Esophagus muscularis mucosa (tissue), 4 donors: ENCODE results near the gene GNA12. TPM values are rescaled to one million over a fixed set of nuclear protein-coding genes. Genes with fewer than 3 reads are reported as not detected.

Experiments
- DNase-seq: peaks from one replicate; pipeline ENCODE4 v3.0.0-alpha.2; 2017; ENCODE audit errors: extremely low spot score
- H3K27ac ChIP-seq, 4 donors: fragments of 200-600 bp; sonication (generic); replicated peaks in 1 of 4; 1 replicate in 3 of 4; 2 replicates in 1 of 4; pipeline ENCODE4 v1.5.1; 2016 to 2019; ENCODE audit warnings: mild to moderate bottlenecking in 1 of 4
- H3K27me3 ChIP-seq, 4 donors: fragments of 200-600 bp; sonication (generic); one replicate each; pipeline versions ENCODE4 v1.5.1 to v1.6.0; 2016 to 2019
- H3K36me3 ChIP-seq, 4 donors: fragments of 200-600 bp; sonication (generic); one replicate each; pipeline ENCODE4 v1.5.1; 2016 to 2019
- H3K4me1 ChIP-seq, 4 donors: fragments of 200-600 bp; sonication (generic); one replicate each; pipeline ENCODE4 v1.5.1; 2016 to 2019
- H3K4me3 ChIP-seq, 4 donors: fragments of 200-600 bp; sonication (generic); 1 replicate in 2 of 4; 2 replicates in 2 of 4; pipeline ENCODE4 v1.5.1; 2016 to 2019; ENCODE audit warnings: mild to moderate bottlenecking in 4 of 4, moderate library complexity in 1 of 4
- H3K9me3 ChIP-seq, 4 donors: fragments of 200-600 bp; sonication (generic); 1 replicate in 3 of 4; 2 replicates in 1 of 4; pipeline ENCODE4 v1.5.1; 2016 to 2019
- EP300 ChIP-seq: sonication (generic); formaldehyde crosslinking; IDR thresholded peaks from one replicate; pipeline ENCODE4 v1.6.1; 2017; ENCODE audit warnings: antibody characterized with exemption
- POLR2A ChIP-seq: fragments of 450-650 bp; IDR thresholded peaks from one replicate; pipeline ENCODE4 v1.6.1; 2017; ENCODE audit warnings: antibody characterized with exemption, moderate library complexity, mild to moderate bottlenecking, low read depth
- POLR2AphosphoS5 ChIP-seq, 2 donors: sonication (generic); formaldehyde crosslinking; IDR thresholded peaks; one replicate each; pipeline ENCODE4 v1.6.1; 2017; ENCODE audit warnings: antibody characterized with exemption in 2 of 2
- WGBS: methylation state at CpG from one replicate; pipeline ENCODE4 v1.1.5; 2018; 5-methylcytosine and 5-hydroxymethylcytosine counted together
- intact Hi-C: fragments of 100-400 bp; cut with DNase I; formaldehyde crosslinking; loops from one replicate; pipeline ENCODE4 v1.15.1; 2023
- total RNA-seq, 4 donors: library from RNA; depleted of rRNA; stranded (reverse); fragments of >200 nt; gene quantifications; one replicate each; pipeline versions ENCODE4 v1.1.0 to v1.2.1, GENCODE V29; 2016
- TF ChIP-seq, protein P1 (sequence below), 3 experiments: fragments of 200-600 bp in 2 of 3; fragments of 450-650 bp in 1 of 3; sonication (generic) in 2 of 3; IDR thresholded peaks; one replicate each; pipeline ENCODE4 v1.5.1; 2017 to 2019; ENCODE audit warnings: antibody characterized with exemption in 3 of 3, mild to moderate bottlenecking in 2 of 3, moderate library complexity in 1 of 3

The GNA12 gene
- total RNA-seq, 4 donors from 2014 or later, result 25.3 to 61.8 (median 38.9) TPM

DNA sequence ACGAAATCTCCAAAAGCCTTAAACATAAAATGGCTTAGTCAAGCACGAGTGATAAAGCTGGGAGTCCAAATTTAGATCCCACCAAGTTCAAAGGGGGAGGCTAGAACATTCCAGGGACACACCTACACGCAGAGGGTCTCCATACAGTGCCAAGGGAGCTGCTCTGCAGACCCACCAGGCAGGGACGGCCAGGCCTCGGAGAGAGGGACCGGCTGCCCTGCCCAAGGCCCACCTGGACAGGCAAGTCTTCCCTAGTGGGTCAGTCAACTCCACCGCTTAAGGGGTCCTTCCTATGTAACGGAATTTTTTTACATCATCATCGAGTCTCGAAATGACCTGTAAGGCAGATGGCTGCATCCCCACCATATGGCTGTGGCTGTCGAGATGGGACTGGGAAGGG lies 127.6 kb downstream of the GNA12 start:
- 92% methylated on average over 10 of the region's 11 CpGs for WGBS
- peaks cover 0 to 29% (median 12%) of the 10 kb centered on the region in 4 donors for H3K36me3 ChIP-seq
- peak overlapping the region in 1 of 4 donors; percentile 77 for H3K27ac ChIP-seq
- DNase-seq, result no peak
- H3K27me3 ChIP-seq, result no peaks in the 10 kb centered on the region
- no peak for TF ChIP-seq POLR2AphosphoS5 (IDR thresholded peaks at IDR 0.05)
- no peak for TF ChIP-seq POLR2A
- TF ChIP-seq, protein P1, sequence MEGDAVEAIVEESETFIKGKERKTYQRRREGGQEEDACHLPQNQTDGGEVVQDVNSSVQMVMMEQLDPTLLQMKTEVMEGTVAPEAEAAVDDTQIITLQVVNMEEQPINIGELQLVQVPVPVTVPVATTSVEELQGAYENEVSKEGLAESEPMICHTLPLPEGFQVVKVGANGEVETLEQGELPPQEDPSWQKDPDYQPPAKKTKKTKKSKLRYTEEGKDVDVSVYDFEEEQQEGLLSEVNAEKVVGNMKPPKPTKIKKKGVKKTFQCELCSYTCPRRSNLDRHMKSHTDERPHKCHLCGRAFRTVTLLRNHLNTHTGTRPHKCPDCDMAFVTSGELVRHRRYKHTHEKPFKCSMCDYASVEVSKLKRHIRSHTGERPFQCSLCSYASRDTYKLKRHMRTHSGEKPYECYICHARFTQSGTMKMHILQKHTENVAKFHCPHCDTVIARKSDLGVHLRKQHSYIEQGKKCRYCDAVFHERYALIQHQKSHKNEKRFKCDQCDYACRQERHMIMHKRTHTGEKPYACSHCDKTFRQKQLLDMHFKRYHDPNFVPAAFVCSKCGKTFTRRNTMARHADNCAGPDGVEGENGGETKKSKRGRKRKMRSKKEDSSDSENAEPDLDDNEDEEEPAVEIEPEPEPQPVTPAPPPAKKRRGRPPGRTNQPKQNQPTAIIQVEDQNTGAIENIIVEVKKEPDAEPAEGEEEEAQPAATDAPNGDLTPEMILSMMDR (IDR thresholded peaks at IDR 0.05), result no peak
- TF ChIP-seq EP300, result no peak
- intact Hi-C loops, result no loop called here
- no peak overlapping the region for H3K4me3 ChIP-seq
- peaks cover 26 to 35% (median 31%) of the 10 kb centered on the region in 4 donors for H3K4me1 ChIP-seq
- H3K9me3 ChIP-seq, result no peaks in the 10 kb centered on the region

DNA sequence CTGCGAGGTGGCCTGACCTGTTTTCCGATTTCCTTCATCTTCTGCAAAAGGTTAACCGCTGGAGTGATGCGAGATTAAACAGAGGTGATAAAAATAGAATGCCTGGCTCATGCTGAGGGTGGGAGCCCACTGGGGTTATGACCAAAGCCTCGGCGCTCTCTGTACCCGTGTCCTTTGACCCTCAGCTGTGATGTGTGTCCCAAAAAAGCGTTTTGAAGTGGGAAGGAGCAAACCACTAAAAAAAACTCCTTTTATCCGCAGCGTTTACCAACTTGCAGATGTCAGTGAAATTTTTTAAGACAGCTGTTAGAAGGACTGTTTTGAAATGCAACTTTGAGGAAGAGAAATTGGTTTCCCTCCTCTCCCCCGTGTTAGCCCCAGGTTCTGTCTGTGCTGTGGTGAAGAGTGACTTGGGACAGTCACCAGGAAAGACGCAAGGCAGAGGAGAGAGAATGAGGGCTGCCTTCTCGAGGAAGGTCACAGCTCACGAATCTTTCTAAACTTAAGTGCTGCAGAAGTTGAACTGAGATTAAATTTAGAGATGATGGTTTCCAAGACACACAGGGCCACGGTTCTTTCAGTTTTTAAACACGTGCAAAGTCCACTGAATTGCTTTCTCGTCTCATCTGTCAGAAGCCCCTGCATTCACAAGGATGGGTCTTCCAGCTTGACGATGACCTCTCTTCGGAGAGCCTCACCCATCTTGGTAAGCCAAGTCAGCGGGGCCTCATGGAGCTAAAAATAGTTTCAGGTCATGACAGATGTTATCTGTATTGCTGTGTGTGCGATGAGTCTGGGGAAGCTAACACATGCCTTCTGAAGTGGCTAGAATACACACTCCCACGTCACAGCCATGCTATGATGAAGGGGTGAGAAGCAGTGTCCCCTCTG lies 128.5 kb downstream of the GNA12 start:
- no peak overlapping the region for H3K4me3 ChIP-seq
- H3K9me3 ChIP-seq, result no peaks in the 10 kb centered on the region
- TF ChIP-seq POLR2AphosphoS5 (IDR thresholded peaks at IDR 0.05) (no peak), POLR2A (no peak), EP300 (no peak)
- TF ChIP-seq, protein P1 (IDR thresholded peaks at IDR 0.05), result no peak
- DNase-seq, result no peak
- WGBS, result 63% methylated on average over 21 of the region's 22 CpGs
- H3K27me3 ChIP-seq, result no peaks in the 10 kb centered on the region
- H3K27ac ChIP-seq, result no peak overlapping the region
- peaks cover 26 to 35% (median 31%) of the 10 kb centered on the region in 4 donors for H3K4me1 ChIP-seq
- H3K36me3 ChIP-seq, result peaks cover 0 to 20% (median 4%) of the 10 kb centered on the region in 4 donors
- intact Hi-C loops, result no loop called here

DNA sequence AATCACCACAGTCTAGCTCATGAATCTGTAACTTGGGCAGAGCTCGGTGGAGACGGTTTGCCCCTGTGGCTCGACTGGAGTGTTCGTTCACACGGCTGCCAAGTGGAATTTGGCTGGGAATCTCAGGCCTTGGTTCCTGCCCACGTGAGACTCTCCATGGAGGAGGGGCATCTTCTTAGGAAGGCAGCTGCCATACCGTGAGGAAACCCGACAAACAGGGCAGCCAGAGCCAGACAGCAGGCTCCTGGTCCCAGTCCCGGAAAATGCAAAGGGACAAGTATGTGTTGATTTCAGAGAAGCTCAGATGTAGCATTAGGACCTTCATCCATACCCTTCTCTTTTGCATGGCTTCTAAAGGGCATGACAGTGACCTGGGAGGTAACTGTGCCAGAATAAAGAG lies 129.5 kb downstream of the GNA12 start:
- DNase-seq, result no peak
- Histone ChIP-seq H3K9me3 (no peaks in the 10 kb centered on the region), H3K4me1 (peaks cover 30 to 38% (median 37%) of the 10 kb centered on the region in 4 donors), H3K27me3 (no peaks in the 10 kb centered on the region), H3K27ac (no peak overlapping the region), H3K36me3 (peaks cover 0 to 10% (median 0%) of the 10 kb centered on the region in 4 donors), H3K4me3 (no peak overlapping the region)
- intact Hi-C loops, result no loop called here
- WGBS, result 94% methylated on average over 5 of the region's 9 CpGs
- TF ChIP-seq, protein P1 (IDR thresholded peaks at IDR 0.05), result no peak
- TF ChIP-seq EP300, result no peak
- TF ChIP-seq POLR2AphosphoS5 (IDR thresholded peaks at IDR 0.05), result no peak
- TF ChIP-seq POLR2A, result no peak

DNA sequence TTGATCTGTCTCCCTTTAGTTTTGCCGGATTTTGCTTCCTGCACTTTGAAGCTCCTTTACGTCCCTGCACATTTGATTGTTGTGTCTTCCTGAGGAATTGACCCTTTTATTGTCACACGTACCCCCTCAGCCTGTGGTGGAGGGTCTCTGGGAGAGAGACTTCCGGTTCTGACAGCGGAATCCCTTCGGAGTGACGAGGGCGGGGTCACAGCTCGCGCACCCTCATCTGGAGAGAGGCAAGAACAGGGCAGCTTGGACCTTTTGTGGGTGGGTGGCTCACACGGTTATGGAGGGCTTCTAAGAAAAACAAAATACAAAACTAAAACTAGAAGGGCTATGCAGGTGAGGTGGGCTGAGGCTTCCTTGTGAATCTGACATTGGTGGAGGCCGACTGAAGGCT lies 130.1 kb downstream of the GNA12 start:
- Histone ChIP-seq H3K4me3 (no peak overlapping the region), H3K4me1 (peaks cover 35 to 44% (median 40%) of the 10 kb centered on the region in 4 donors), H3K36me3 (peaks cover 0 to 8% (median 0%) of the 10 kb centered on the region in 4 donors), H3K27me3 (no peaks in the 10 kb centered on the region), H3K27ac (no peak overlapping the region), H3K9me3 (no peaks in the 10 kb centered on the region)
- intact Hi-C loops, result no loop called here
- no peak for TF ChIP-seq EP300
- TF ChIP-seq, protein P1 (IDR thresholded peaks at IDR 0.05), result no peak
- TF ChIP-seq POLR2AphosphoS5 (IDR thresholded peaks at IDR 0.05), result no peak
- TF ChIP-seq POLR2A, result no peak
- no peak for DNase-seq
- 84% methylated on average over 12 of the region's 12 CpGs for WGBS
